8988T (cell line): ENCODE measurements around the gene MTRR.

Experiments used
- DNase-seq: peaks from one replicate; pipeline ENCODE4 v3.0.0; 2011

The MTRR gene

DNA sequence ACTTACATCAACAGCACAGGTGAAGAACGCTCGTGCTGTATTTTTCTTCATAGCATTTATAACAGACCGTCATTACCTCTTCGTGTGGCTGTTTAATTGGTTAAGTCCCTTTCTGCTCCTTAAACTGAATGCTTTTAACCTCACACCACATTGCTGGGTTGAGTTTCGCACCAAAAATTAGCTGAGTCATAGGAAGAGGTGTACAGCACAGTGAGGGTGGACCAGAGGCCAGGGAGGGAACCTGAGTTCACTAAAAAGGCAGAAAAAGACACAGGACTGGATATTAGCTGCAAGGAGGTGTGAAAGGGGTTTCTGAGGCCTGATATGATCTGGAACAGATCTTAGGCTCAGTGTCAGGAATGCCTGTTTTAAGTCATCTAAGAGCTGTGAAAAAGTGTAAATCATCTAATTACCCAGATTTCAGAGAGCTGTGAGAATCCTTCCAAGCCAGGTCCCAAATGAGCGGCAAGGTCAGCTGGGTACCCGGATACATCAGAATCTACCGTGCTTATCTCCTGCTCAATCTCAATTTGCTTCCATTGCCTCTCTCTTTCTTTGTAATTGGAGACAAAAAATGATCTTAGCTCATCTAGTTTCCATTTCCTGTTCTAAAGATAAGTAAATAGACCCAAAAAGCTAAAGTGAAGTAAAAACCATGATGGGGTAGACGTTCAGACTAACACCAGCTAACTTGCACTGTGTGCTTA, 10.9 kb upstream of the MTRR start:
- DNase-seq, result no peak

DNA sequence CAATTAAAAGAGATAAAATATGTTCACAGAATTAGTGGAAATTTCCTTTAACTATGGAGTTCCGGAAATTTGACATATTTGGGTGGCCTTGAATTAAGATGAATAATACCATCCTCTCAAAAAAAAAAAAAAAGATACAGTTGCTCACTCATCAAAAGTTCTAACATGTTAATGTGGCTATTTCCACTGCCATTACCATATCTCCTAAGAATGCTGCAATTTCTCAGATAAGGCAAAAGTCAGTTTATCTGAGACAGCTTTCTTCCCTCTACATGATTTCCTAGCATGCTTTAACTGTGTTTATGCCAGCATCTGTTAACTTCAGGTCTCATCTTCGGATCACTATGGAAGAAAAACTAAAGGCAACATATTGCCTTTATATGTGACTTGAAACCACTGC, 2.8 kb upstream of the MTRR start:
- no peak for DNase-seq

GRCh38 chr5:7867260-7867659, 1.7 kb upstream of the MTRR start:
- DNase-seq, result no peak

DNA sequence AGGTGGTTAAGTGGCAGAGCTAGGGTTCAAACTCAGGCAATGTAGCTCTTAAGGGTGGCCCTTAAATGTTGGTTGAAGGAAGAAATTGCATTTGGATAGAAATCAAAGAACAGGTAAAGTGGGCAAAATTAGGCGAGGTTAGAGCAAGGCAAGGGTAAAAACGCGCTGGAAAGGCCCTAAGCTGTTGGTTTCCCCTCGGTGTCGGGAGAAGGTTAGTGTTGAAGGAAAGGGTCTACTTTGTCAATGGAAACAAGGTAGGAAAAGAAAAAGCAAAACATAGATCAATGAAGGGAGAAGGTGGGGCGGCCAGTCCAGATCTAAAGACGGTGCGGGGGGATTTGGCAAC, 548 bp upstream of the MTRR start:
- DNase-seq, result no peak

DNA sequence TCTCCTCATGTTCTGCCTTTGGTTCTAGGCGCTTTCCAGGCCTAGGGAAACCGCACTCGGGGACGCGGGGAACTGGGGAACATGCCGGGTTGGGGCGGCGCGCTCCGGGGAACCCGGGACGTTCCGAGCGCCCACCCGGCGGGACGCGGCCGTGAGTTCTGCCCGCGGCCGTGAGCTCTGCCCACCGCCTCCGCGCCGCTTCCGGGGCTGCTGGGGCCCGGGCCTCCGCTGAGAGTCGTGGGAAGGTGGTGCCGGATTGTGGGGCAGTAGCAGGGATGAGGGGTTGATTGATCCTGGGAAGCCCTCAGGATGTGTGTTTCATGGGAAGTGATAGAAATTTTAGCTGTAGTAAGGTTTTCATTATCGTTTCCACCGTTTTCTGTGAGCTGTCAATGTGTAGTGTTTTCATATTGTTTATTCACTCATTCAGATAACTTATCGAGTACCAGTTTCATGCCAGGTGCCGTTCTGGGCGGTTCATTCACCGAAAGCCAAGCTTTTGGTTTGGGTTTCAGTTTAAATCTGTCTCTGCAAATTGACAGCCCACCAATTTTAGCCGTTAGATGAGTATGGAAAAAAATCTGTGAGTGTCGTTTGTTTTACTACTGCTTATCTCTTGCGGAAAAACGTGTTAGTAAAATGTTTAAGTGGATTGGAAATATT, 657 bp downstream of the MTRR start:
- no peak for DNase-seq

- DNase-seq, result no peak
Measured at GRCh38 chr5:7871653-7872052, 2.7 kb downstream of the MTRR start.

DNA sequence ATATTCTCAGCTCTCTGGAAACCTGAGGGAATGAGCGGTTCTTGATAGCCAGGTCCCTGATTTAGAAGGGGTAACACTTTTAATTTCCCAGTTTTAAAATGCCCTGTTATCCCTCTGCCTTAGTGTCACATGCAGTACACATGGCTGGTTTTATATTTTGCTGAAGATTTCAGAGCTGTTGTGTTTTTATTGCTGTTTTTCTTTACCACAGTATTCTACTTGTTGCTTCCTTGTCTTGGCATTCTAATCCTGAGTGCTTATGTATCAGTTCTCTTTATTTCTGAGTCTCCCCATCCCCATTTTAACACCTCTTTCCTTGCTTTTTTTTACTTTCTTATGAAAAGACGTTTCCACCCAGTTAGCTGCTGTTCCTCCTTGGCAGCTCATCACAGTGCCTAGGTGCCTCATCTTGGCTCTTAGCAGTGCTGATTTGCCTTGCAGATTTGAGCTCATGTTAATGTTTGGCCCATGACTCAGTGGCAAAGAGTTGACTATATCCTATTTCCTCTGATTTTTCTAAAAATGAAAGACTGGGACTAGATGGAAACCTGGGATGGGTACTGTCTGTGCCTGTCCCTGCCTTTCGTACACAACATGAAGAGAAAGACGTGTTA, 3.7 kb downstream of the MTRR start:
- DNase-seq, result no peak

GRCh38 chr5:7873216-7873615, 4.3 kb downstream of the MTRR start:
- DNase-seq, result no peak

GRCh38 chr5:7874639-7875038, 5.7 kb downstream of the MTRR start:
- DNase-seq, result no peak

DNA sequence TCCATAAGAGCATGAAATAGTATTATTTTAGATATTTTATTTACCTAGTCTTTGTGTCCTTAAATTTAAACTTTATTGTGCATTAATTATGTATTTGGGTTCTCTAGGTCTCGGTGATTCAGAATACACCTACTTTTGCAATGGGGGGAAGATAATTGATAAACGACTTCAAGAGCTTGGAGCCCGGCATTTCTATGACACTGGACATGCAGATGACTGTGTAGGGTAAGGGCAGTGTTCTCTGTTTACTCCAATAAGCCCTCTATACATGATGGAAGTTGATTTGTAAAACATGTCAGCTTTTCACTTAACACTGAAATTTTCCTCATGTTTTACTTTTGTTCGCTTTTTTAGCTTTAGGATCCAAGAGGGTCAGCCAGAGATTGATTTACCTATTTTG, 6.2 kb downstream of the MTRR start:
- no peak for DNase-seq

DNA sequence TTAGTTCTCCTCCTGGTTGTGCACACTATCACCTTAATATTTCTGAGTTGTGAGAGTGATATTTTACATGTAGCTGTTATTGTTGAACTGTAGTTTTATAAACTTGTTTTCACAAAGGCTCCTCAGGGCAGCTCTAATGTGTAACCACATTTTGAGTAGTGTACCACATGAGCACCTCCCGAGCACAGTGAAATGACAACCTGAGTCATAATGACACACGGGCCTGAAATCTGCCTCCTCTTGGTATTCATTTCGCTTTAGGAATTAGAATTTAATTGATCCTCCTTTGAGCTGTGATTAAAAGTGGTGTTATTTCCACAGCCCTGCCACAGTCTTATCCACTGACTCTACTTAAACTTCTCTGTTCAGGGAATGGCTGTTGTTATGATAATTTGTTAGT, 7.9 kb downstream of the MTRR start:
- no peak for DNase-seq

- DNase-seq, result no peak
Measured at GRCh38 chr5:7877851-7878250, 8.9 kb downstream of the MTRR start.

DNA sequence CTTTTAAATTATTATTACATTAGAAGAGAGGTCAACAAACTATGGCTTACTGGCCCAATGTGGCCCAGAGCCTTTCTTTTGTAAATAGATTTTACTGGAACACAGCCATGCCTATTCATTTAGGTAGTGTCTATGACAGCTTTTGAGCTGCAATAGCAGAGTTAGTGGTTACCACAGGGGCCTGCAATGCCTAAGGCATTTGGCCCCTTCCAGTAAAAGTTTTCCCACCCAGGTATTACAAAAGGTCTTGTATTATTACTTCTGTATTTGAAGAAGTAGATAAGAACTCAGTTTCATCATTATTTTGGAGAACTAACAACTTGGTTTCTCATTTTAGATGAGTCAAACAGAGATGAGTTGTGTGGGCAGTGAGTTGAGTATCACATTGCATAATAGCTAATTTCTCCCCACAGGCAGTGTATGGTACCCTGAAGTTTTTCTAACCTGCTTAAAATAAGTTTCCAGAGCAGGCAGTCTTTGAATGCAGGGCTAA, 9.5 kb downstream of the MTRR start:
- no peak for DNase-seq

DNA sequence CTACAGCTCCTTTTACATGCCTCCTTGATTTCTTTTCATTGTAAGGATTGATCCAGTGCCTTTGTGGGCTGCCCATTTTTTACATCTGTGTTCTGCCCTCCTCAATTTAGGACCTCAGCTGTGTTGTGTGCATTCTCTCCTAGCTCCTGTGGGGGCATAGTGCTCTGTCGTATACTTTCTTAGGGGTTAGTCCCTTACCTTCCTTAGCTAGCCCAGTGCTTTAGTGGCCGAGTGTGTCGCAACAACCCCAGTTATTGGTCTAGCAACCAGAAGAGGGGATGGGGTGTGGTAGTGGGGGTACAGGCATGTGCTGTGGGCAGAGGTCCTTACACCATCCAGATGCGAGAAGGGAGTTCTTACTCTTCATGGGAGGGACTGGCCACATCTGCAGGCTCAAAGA, 12.1 kb downstream of the MTRR start:
- no peak for DNase-seq

GRCh38 chr5:7881816-7882215, 12.9 kb downstream of the MTRR start:
- no peak for DNase-seq

DNA sequence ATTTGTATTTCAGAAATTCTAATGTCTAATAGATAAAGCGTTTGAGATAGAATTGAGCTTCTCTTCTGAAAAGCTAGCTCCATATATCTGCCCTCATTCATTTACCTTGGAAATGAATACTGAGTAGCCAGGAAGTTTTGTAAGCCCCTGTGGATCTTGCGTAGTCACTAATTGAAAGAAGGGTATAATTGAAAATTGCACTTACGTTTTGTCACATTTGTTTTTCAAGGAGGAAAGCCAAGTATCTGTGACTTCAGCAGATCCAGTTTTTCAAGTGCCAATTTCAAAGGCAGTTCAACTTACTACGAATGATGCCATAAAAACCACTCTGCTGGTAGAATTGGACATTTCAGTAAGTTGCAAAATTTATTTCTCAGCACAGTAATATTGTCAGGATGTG, 14.0 kb downstream of the MTRR start:
- DNase-seq, result no peak

- DNase-seq, result no peak
Measured at GRCh38 chr5:7884491-7885267, 15.7 kb downstream of the MTRR start.

DNA sequence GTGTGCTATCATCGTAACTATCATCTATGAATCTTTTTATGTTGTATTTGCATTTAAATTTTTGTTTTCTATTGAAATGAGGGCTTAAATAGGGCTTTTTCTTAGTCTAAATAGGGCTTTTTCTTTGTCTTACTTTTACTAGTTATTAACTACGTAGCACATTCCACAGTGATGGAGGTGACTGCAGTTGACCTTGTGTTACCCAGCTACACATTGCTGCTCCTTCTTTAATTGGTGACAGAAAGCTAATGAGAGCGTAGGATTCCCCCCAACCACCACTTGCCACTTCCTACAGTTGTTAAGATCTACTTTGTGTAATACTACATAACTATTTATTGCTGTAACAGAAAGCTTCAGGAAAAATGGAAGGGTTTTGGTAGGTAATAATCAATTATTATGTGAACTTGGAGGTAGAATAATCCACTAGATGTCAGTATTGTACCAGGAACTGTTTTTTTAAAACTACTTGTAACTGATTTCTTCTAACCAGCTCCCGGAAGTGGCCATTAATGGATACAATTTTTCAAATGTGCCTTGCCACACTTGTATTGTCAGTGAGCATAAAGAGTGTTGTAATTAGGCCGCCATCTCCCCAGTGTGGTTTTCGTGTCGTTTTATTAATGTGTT, 18.0 kb downstream of the MTRR start:
- no peak for DNase-seq

GRCh38 chr5:7888901-7889300, 20.0 kb downstream of the MTRR start:
- no peak for DNase-seq

- no peak for DNase-seq
Measured at GRCh38 chr5:7894439-7894838, 25.5 kb downstream of the MTRR start.

GRCh38 chr5:7894860-7895259, 25.9 kb downstream of the MTRR start:
- DNase-seq, result no peak

- DNase-seq, result no peak
Measured at GRCh38 chr5:7897014-7897600, 28.2 kb downstream of the MTRR start.

GRCh38 chr5:7902201-7902600, 33.3 kb downstream of the MTRR start:
- DNase-seq, result no peak
